Fibroblast of mammary gland (primary cell): ENCODE data around the gene RAB36.
"Not testable (repeated sequence)": the region's sequence is repeated elsewhere in the genome, so short reads cannot be mapped to it uniquely, and the experiment has no call there.

Experiments
- DNase-seq: peaks from one replicate; pipeline ENCODE4 v3.0.0-alpha.2; 2010; ENCODE audit warnings: low read depth
- H3K4me3 ChIP-seq: 2 replicates; pipeline ENCODE4 v1.5.1; 2011; ENCODE audit warnings: low read depth, mild to moderate bottlenecking, low read length, moderate library complexity; ENCODE audit not compliant: control insufficient read depth
- TF ChIP-seq, protein P1 (sequence below): conservative IDR thresholded peaks from 2 replicates; pipeline ENCODE4 v1.5.1; 2011; ENCODE audit warnings: low read depth, low read length, inconsistent platforms; ENCODE audit not compliant: control insufficient read depth, insufficient read depth

RAB36 gene

GRCh38 chr22:23131931-23132330 lies 13.3 kb upstream of the RAB36 start:
- no peak for DNase-seq
- no peak overlapping the region for H3K4me3 ChIP-seq
- TF ChIP-seq, protein P1, sequence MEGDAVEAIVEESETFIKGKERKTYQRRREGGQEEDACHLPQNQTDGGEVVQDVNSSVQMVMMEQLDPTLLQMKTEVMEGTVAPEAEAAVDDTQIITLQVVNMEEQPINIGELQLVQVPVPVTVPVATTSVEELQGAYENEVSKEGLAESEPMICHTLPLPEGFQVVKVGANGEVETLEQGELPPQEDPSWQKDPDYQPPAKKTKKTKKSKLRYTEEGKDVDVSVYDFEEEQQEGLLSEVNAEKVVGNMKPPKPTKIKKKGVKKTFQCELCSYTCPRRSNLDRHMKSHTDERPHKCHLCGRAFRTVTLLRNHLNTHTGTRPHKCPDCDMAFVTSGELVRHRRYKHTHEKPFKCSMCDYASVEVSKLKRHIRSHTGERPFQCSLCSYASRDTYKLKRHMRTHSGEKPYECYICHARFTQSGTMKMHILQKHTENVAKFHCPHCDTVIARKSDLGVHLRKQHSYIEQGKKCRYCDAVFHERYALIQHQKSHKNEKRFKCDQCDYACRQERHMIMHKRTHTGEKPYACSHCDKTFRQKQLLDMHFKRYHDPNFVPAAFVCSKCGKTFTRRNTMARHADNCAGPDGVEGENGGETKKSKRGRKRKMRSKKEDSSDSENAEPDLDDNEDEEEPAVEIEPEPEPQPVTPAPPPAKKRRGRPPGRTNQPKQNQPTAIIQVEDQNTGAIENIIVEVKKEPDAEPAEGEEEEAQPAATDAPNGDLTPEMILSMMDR, result no peak

DNA sequence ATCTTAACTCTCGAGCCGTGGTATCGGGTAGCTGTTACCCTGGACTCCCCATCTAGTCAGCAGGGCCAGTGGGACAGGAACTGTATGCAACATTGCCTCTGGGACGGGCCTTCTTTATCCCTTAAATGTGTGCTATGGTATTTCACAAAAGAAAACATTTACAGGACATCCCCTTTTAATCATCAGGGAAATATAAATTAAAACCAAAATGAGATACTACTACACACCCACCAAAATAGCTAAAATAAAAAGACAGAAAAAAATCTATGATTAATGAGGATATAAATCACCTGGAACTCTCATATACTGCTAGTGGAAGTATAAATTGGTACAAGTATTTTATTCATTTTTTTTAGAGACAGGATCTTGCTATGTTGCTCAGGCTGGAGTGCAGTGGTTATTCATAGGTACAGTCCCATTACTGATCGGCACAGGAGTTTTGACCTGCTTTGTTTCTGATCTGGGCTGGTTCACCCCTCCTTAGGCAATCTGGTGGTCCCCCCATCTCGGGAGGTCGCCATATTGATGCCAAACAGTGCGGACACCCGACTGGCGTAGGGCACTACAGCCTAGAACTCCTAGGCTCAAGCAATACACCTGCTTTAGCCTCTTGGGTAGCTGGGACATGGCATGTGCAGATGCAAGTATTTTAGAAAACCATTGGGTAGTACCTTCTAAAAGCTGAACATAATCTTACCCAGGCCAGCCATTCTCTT lies 12.7 kb upstream of the RAB36 start:
- DNase-seq, result no peak
- H3K4me3 ChIP-seq, result no peak overlapping the region
- TF ChIP-seq, protein P1, result no peak

GRCh38 chr22:23133922-23134321 lies 11.4 kb upstream of the RAB36 start:
- DNase-seq, result no peak
- TF ChIP-seq, protein P1, result no peak
- no peak overlapping the region for H3K4me3 ChIP-seq

GRCh38 chr22:23136991-23137390 lies 8.3 kb upstream of the RAB36 start:
- not testable (repeated sequence) for H3K4me3 ChIP-seq, DNase-seq

DNA sequence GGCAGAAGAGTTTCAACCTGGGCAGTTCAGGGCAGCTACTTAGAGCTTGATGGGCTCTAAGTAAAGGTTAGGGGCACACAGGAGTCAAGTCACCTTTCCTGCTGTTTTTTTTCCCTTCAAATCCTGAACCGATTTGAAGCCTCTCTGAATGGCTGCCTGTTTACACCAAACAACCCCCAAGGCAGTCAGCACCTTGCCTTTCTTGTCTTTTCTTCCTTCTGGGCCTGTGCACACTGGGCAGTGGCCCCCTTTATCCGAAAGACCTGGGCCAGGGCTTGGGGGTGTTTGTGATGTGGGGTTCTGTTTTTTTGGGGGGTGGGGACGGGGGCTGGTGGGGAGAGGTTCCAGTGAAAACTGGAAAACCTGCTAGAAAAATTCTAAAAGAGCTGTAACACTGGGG lies 7.8 kb upstream of the RAB36 start:
- TF ChIP-seq, protein P1, result no peak
- no peak for DNase-seq
- no peak overlapping the region for H3K4me3 ChIP-seq

DNA sequence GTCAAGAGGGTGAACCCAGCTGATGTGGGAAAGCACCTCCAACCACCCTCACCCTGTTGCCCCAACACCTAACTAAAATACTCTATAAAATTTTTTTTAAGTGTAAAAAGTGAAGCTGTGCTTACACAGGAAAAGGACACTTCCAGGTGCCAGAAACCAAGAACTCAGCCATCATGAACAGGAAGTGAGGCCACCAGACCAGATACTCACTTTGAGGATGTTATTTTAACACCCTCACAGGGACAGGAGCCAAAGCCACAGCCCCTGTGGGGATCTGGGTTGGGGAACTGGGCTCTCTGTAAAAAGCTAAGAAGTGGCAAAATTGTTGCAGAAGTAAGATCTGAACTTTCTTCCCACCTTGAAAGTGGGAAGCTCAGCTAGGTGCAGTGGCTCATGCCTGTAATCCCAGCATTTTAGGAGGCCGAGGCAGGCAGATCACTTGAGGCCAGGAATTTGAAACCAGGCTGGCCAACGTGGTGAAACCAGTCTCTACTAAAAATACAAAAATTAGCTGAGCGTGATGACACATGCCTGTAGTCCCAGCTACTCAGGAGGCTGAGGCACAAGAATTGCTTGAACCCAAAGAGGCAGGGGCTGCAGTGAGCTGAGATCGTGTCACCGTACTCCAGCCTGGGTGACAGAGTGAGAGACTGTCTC lies 7.2 kb upstream of the RAB36 start:
- DNase-seq, result peak; percentile 15
- no peak overlapping the region for H3K4me3 ChIP-seq
- TF ChIP-seq, protein P1, result no peak

- no peak for DNase-seq
- TF ChIP-seq, protein P1, result no peak
- H3K4me3 ChIP-seq, result no peak overlapping the region
Measured at GRCh38 chr22:23138584-23139435, 6.5 kb upstream of the RAB36 start.
